Activated effector memory CD4-positive, alpha-beta T cell treated with Interleukin-2 at 50 U/mL for 16 hours (primary cell): ENCODE results near the gene EML6.
"Not testable (repeated sequence)": the region's sequence is repeated elsewhere in the genome, so short reads cannot be mapped to it uniquely, and the experiment has no call there.

Source experiments
- DNase-seq: peaks from one replicate; pipeline ENCODE4 v3.0.0-alpha.2; 2020

Gene EML6

GRCh38 chr2:54975598-54976492 is 252.4 kb downstream of the EML6 start:
- DNase-seq: no peak

GRCh38 chr2:54977149-54977548 is 253.7 kb downstream of the EML6 start:
- no peak for DNase-seq

GRCh38 chr2:54979321-54980044 is 256.0 kb downstream of the EML6 start:
- no peak for DNase-seq

GRCh38 chr2:54981385-54981784 is 257.9 kb downstream of the EML6 start:
- no peak for DNase-seq

GRCh38 chr2:54983345-54984220 is 260.1 kb downstream of the EML6 start:
- DNase-seq: no peak

GRCh38 chr2:54984476-54984875 is 261.0 kb downstream of the EML6 start:
- DNase-seq: no peak

GRCh38 chr2:54986264-54986663 is 262.8 kb downstream of the EML6 start:
- no peak for DNase-seq

- DNase-seq: no peak
Measured at GRCh38 chr2:54988612-54989011, 265.1 kb downstream of the EML6 start.

GRCh38 chr2:54990694-54991093 is 267.2 kb downstream of the EML6 start:
- DNase-seq: not testable (repeated sequence)

- DNase-seq: no peak
Measured at GRCh38 chr2:54995553-54995952, 272.1 kb downstream of the EML6 start.

GRCh38 chr2:54997826-54998225 is 274.4 kb downstream of the EML6 start:
- no peak for DNase-seq

- DNase-seq: no peak
Measured at GRCh38 chr2:54999182-54999581, 275.7 kb downstream of the EML6 start.

GRCh38 chr2:55000341-55000740 is 276.9 kb downstream of the EML6 start:
- DNase-seq: no peak

GRCh38 chr2:55001716-55002115 is 278.3 kb downstream of the EML6 start:
- no peak for DNase-seq

GRCh38 chr2:55003706-55004639 is 280.5 kb downstream of the EML6 start:
- no peak for DNase-seq

GRCh38 chr2:55006306-55006705 is 282.8 kb downstream of the EML6 start:
- no peak for DNase-seq

- no peak for DNase-seq
Measured at GRCh38 chr2:55009277-55010060, 286.0 kb downstream of the EML6 start.

- DNase-seq: no peak
Measured at GRCh38 chr2:55010149-55010591, 286.7 kb downstream of the EML6 start.

- no peak for DNase-seq
Measured at GRCh38 chr2:55010915-55011314, 287.5 kb downstream of the EML6 start.

- no peak for DNase-seq
Measured at GRCh38 chr2:55011831-55012671, 288.6 kb downstream of the EML6 start.
